ENCODE measurements around the gene STK39. TPM values are rescaled to one million over a fixed set of nuclear protein-coding genes. Genes with fewer than 3 reads are reported as not detected.

STK39 gene
- polyA plus RNA-seq, 2 of the 4 experiments (the other 2 are of a cell fraction), result 14.2 to 27.2 TPM

DNA sequence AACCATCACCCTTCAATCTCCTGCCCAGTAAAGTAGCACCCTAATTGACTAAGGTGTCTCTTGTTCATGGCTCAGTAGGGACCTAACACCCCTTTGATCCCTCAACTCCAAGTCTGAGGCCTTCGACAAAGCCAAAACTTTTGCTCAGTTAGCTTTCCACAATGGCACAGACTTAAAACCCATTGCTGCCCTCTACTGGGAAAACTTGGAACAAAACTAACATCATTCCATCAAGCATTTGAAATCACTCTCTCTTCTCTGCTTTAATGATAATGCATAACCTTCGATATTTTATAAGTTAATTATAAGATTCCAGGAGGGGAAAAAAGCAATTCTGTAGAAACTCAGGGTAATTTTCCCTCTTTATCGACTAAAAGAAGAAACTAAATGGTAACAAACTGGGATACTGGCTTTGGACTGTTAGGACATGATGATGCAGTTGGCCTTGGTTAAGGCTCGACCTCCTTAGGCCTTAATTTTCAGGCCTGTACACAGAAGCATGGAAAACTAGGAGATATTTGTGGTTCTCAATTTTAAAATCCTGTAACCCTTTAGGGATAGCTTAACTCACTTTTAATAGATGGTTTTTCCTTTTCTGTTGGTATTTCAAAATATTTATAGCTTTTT lies 127.8 kb downstream of the STK39 start:
- FAIRE-seq, result no peak
- Histone ChIP-seq H3K27ac (no peak overlapping the region), H3K4me2 (no peak overlapping the region), H3K4me3 (no peak overlapping the region), H3K4me1 (no peaks in the 10 kb centered on the region), H3K9me3 (no peaks in the 10 kb centered on the region)
- ChIA-PET POLR2A (no interaction called here), CTCF (interaction anchor here (0.6 to 3.3 kb wide), 39 partner anchors 9 to 1582 kb away, joined by 3 to 37 read pairs (median 3); no protein-coding TSS in a partner anchor)
- TF ChIP-seq SREBF2 (IDR thresholded peaks at IDR 0.05) (no peak), HOXB13 (CRISPR knock-in tag; IDR thresholded peaks at IDR 0.05; ENCODE audit: low read depth) (no peak), SMC3 (IDR thresholded peaks at IDR 0.05) (peak; percentile 51), MAFK (IDR thresholded peaks at IDR 0.05; ENCODE audit: partially characterized antibody) (peak; percentile 21), EP300 (IDR thresholded peaks at IDR 0.05) (no peak), RAD21 (conservative IDR thresholded peaks at IDR 0.05 in 1 of 2, IDR thresholded peaks at IDR 0.05 in 1 of 2) (peak; percentile 42 to 61; a peak in 4 of 5 replicates), EHMT2 (IDR thresholded peaks at IDR 0.05; ENCODE audit: low read depth) (no peak), TP53 (CRISPR knock-in tag; IDR thresholded peaks at IDR 0.05) (no peak), RNF2 (IDR thresholded peaks at IDR 0.05; ENCODE audit: borderline replicate concordance, low read depth) (no peak)
- TF ChIP-seq, protein P1, sequence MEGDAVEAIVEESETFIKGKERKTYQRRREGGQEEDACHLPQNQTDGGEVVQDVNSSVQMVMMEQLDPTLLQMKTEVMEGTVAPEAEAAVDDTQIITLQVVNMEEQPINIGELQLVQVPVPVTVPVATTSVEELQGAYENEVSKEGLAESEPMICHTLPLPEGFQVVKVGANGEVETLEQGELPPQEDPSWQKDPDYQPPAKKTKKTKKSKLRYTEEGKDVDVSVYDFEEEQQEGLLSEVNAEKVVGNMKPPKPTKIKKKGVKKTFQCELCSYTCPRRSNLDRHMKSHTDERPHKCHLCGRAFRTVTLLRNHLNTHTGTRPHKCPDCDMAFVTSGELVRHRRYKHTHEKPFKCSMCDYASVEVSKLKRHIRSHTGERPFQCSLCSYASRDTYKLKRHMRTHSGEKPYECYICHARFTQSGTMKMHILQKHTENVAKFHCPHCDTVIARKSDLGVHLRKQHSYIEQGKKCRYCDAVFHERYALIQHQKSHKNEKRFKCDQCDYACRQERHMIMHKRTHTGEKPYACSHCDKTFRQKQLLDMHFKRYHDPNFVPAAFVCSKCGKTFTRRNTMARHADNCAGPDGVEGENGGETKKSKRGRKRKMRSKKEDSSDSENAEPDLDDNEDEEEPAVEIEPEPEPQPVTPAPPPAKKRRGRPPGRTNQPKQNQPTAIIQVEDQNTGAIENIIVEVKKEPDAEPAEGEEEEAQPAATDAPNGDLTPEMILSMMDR (IDR thresholded peaks at IDR 0.05), result peak; percentile 48
- TF ChIP-seq, protein P2, sequence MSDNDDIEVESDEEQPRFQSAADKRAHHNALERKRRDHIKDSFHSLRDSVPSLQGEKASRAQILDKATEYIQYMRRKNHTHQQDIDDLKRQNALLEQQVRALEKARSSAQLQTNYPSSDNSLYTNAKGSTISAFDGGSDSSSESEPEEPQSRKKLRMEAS (IDR thresholded peaks at IDR 0.05), result no peak
- peak; percentile 67 to 85; a peak in 4 of 6 replicates for ATAC-seq
- peak in 1 of 2 experiments; percentile 65 for DNase-seq (ENCODE audit: low read depth in 1 of 2, low spot score in 1 of 2)
- WGBS (ENCODE audit: missing lambda C conversion rate), result 30% methylated on average over 4 of the region's 4 CpGs

DNA sequence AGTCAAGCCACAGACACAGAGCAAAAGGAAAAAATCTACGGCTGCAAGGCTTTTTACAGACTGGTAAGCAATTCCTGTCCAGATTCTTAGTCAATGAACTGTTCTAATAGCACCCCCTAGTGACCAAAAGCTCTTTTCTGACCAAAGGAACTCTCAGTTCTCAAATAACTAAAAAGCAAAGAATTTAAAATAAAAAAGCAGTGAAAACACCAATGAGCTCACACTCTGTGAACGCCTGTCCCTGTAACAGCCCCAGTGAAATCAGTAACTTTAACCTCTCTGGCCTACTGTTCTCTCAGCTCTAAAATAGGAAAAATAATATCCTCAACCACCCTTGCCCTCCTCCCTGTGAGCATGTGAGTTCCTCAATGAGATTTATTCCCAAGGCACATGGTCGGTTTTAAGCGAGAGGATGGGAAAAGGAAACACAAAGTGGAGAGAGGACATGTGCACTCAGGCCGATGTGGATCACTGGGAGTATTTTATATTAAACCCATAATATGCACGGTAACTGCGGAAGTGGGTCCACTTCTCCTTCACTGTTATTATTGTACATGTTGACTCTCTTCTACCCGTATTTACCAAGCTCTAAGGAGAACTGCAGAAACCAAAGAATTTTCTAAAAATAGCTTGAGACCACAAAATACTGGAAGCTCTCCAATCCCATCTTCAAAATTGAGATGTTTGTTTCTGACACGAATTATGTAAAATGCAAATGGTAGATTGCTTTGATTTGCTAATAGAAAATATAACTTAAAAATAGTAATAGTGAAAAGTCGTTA lies 128.5 kb downstream of the STK39 start:
- Histone ChIP-seq H3K4me3 (no peak overlapping the region), H3K9me3 (no peaks in the 10 kb centered on the region), H3K27ac (no peak overlapping the region), H3K4me1 (no peaks in the 10 kb centered on the region), H3K4me2 (no peak overlapping the region)
- DNase-seq (ENCODE audit: low read depth in 1 of 2, low spot score in 1 of 2) (peak; percentile 4 to 64), ATAC-seq (peak; percentile 76 to 91; a peak in 4 of 6 replicates), FAIRE-seq (no peak)
- ChIA-PET POLR2A (no interaction called here), CTCF (interaction anchor here (0.6 to 3.3 kb wide), 38 partner anchors 9 to 1581 kb away, joined by 3 to 37 read pairs (median 4); no protein-coding TSS in a partner anchor)
- WGBS (ENCODE audit: missing lambda C conversion rate), result 68% methylated on average over 10 of the region's 10 CpGs
- TF ChIP-seq RAD21 (conservative IDR thresholded peaks at IDR 0.05 in 1 of 2, IDR thresholded peaks at IDR 0.05 in 1 of 2) (peak; percentile 69 to 74), EHMT2 (IDR thresholded peaks at IDR 0.05; ENCODE audit: low read depth) (no peak), HEYL (CRISPR knock-in tag; IDR thresholded peaks at IDR 0.05) (no peak), MAFK (IDR thresholded peaks at IDR 0.05; ENCODE audit: partially characterized antibody) (no peak), NPAS2 (CRISPR knock-in tag; IDR thresholded peaks at IDR 0.05; ENCODE audit: borderline replicate concordance) (no peak), ZNF302 (CRISPR knock-in tag; IDR thresholded peaks at IDR 0.05) (no peak), CBX8 (IDR thresholded peaks at IDR 0.05) (no peak), SMC3 (IDR thresholded peaks at IDR 0.05) (peak; percentile 58), CBX2 (IDR thresholded peaks at IDR 0.05; ENCODE audit: borderline replicate concordance, low read depth) (no peak), PHF8 (IDR thresholded peaks at IDR 0.05; ENCODE audit: borderline replicate concordance, low read depth) (no peak), KDM1A (IDR thresholded peaks at IDR 0.05; ENCODE audit: low read depth) (no peak), GATA3 (IDR thresholded peaks at IDR 0.05; ENCODE audit: borderline replicate concordance) (no peak), CHD2 (IDR thresholded peaks at IDR 0.05; ENCODE audit: low read length, partially characterized antibody) (no peak), ZSCAN20 (CRISPR knock-in tag; IDR thresholded peaks at IDR 0.05) (no peak), HOXB5 (CRISPR knock-in tag; IDR thresholded peaks at IDR 0.05) (no peak), TP53 (CRISPR knock-in tag; IDR thresholded peaks at IDR 0.05) (no peak), EP300 (IDR thresholded peaks at IDR 0.05) (no peak), RFX5 (IDR thresholded peaks at IDR 0.05) (no peak), MAZ (IDR thresholded peaks at IDR 0.05; ENCODE audit: borderline replicate concordance, low read depth, low read length) (no peak)
- TF ChIP-seq, protein P1 (IDR thresholded peaks at IDR 0.05), result peak; percentile 74
- TF ChIP-seq, protein P3, sequence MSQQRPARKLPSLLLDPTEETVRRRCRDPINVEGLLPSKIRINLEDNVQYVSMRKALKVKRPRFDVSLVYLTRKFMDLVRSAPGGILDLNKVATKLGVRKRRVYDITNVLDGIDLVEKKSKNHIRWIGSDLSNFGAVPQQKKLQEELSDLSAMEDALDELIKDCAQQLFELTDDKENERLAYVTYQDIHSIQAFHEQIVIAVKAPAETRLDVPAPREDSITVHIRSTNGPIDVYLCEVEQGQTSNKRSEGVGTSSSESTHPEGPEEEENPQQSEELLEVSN (IDR thresholded peaks at IDR 0.05; ENCODE audit: borderline replicate concordance, low read depth), result no peak
- TF ChIP-seq, protein P4, sequence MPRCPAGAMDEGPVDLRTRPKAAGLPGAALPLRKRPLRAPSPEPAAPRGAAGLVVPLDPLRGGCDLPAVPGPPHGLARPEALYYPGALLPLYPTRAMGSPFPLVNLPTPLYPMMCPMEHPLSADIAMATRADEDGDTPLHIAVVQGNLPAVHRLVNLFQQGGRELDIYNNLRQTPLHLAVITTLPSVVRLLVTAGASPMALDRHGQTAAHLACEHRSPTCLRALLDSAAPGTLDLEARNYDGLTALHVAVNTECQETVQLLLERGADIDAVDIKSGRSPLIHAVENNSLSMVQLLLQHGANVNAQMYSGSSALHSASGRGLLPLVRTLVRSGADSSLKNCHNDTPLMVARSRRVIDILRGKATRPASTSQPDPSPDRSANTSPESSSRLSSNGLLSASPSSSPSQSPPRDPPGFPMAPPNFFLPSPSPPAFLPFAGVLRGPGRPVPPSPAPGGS (IDR thresholded peaks at IDR 0.05), result no peak
- TF ChIP-seq, protein P5, sequence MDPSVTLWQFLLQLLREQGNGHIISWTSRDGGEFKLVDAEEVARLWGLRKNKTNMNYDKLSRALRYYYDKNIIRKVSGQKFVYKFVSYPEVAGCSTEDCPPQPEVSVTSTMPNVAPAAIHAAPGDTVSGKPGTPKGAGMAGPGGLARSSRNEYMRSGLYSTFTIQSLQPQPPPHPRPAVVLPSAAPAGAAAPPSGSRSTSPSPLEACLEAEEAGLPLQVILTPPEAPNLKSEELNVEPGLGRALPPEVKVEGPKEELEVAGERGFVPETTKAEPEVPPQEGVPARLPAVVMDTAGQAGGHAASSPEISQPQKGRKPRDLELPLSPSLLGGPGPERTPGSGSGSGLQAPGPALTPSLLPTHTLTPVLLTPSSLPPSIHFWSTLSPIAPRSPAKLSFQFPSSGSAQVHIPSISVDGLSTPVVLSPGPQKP (IDR thresholded peaks at IDR 0.05; ENCODE audit: low read depth, low read length), result no peak

Measured in A549 (cell line).